K562 (cell line): Measurements from ENCODE around the gene CUX1. TPM values are rescaled to one million over a fixed set of nuclear protein-coding genes. Genes with fewer than 3 reads are reported as not detected.

ENCODE experiments used
- ARNT ChIP-seq, 2 experiments: fragments of 450-650 bp; IDR thresholded peaks; 2 replicates each; pipeline ENCODE4 v1.6.1; 2016; ENCODE audit warnings: mild to moderate bottlenecking in 1 of 2
- BCLAF1 ChIP-seq, 2 experiments: fragments of 450-650 bp in 1 of 2; IDR thresholded peaks; 2 replicates each; pipeline ENCODE4 v1.6.1; 2011 to 2017; ENCODE audit warnings: low read depth in 2 of 2, antibody characterized with exemption in 1 of 2, borderline replicate concordance in 1 of 2, low read length in 1 of 2, mild to moderate bottlenecking in 1 of 2, mixed read lengths in 1 of 2; ENCODE audit not compliant: control insufficient read depth in 1 of 2
- GMEB1 ChIP-seq: fragments of 250-450 bp; sonication (Bioruptor Pico); IDR thresholded peaks from 2 replicates; pipeline ENCODE4 v1.4.0; 2020; ENCODE audit warnings: mild to moderate bottlenecking
- MEIS2 ChIP-seq: fragments of 450-650 bp; IDR thresholded peaks from 2 replicates; pipeline ENCODE4 v1.6.1; 2014; ENCODE audit warnings: mild to moderate bottlenecking; ENCODE audit not compliant: partially characterized antibody
- NFRKB ChIP-seq: fragments of 450-650 bp; IDR thresholded peaks from 2 replicates; pipeline ENCODE4 v1.6.1; 2016; ENCODE audit warnings: low read depth
- SMAD1 ChIP-seq: fragments of 150-350 bp; IDR thresholded peaks from 2 replicates; pipeline ENCODE4 v1.6.1; 2014; ENCODE audit warnings: low read length, low read depth; ENCODE audit not compliant: partially characterized antibody
- TCFL5 ChIP-seq: fragments of 250-450 bp; sonication (Bioruptor Pico); conservative IDR thresholded peaks from 2 replicates; pipeline ENCODE4 v1.6.1; 2021; ENCODE audit warnings: mild to moderate bottlenecking, moderate library complexity, matching md5 sums
- VEZF1 ChIP-seq: fragments of 200-800 bp; sonication (Bioruptor generic); IDR thresholded peaks from 2 replicates; pipeline ENCODE4 v1.6.1; 2017; ENCODE audit warnings: missing genetic modification characterization, missing compliant biosample characterization
- ZBTB7A ChIP-seq: IDR thresholded peaks from 2 replicates; pipeline ENCODE4 v1.6.1; 2011; ENCODE audit warnings: low read depth, mild to moderate bottlenecking, low read length, moderate library complexity, borderline replicate concordance; ENCODE audit not compliant: control insufficient read depth
- ZNF280A ChIP-seq: fragments of 450-650 bp; IDR thresholded peaks from 2 replicates; pipeline ENCODE4 v1.6.1; 2018; ENCODE audit warnings: mild to moderate bottlenecking, low read depth; ENCODE audit not compliant: partially characterized antibody
- ZNF639 ChIP-seq, 2 experiments: fragments of 200-800 bp in 1 of 2; sonication (Bioruptor generic) in 1 of 2; sonication (generic) in 1 of 2; formaldehyde crosslinking in 1 of 2; IDR thresholded peaks in 1 of 2; conservative IDR thresholded peaks in 1 of 2; 2 replicates each; pipeline versions ENCODE4 v1.5.0 to v1.6.1; 2016 to 2020; ENCODE audit warnings: missing compliant biosample characterization in 1 of 2, missing genetic modification characterization in 1 of 2, missing genetic modification reagents in 1 of 2
- polyA plus RNA-seq, 8 experiments: library from polyadenylated mRNA; depleted of rRNA in 4 of 8; stranded (reverse) in 5 of 8; unstranded in 3 of 8; fragments of >200 nt; fragmentation: Nextera tagmentation in 2 of 8; fragmentation: Illumina TruSeq in 1 of 8; extraction: Ambion mirVana in 2 of 8; extraction: Trizol in 1 of 8; gene quantifications; 2 replicates each; pipeline versions ENCODE4 v1.2.1 to v1.2.3, GENCODE V29; 2011 to 2014; ENCODE audit warnings: inconsistent platforms in 1 of 8, missing spikeins in 1 of 8
- total RNA-seq, 7 experiments: library from RNA; depleted of rRNA in 6 of 7; stranded (reverse); fragments of >200 nt in 6 of 7; fragmentation: Illumina TruSeq in 2 of 7; extraction: Trizol in 2 of 7; gene quantifications; 2 replicates each; pipeline versions ENCODE4 v1.2.1 to v1.2.3, GENCODE V29; 2011 to 2021; ENCODE audit warnings: low replicate concordance in 1 of 7

The CUX1 gene
- total and polyA plus RNA-seq, 9 of the 15 experiments (the other 6 are each of a cell fraction or from before 2014, with no cell fraction given), result 3.6 to 55.3 (median 25.2) TPM

- TF ChIP-seq BCLAF1 (IDR thresholded peaks at IDR 0.05; ENCODE audit: borderline replicate concordance in 1 of 2, control insufficient read depth in 1 of 2, low read depth in 2 of 2, low read length in 1 of 2) (no peak), VEZF1 (CRISPR knock-in tag) (peak; percentile 94), ARNT (IDR thresholded peaks at IDR 0.05) (no peak), NFRKB (peak; percentile 29; the same call in 1 of the 2 replicates), SMAD1 (peak; percentile 68), ZNF280A (no peak), GMEB1 (peak; percentile 25; the same call in 1 of the 2 replicates), ZNF639 (CRISPR knock-in tag; conservative IDR thresholded peaks at IDR 0.05 in 1 of 2, IDR thresholded peaks at IDR 0.05 in 1 of 2) (peak in 1 of 2 experiments; percentile 88; a peak in 1 of 4 replicates), MEIS2 (peak; percentile 25), TCFL5 (no peak), ZBTB7A (0 out of 2 replicates have a peak, but pooled peaks have one; percentile 6)
Observed at GRCh38 chr7:101815826-101816594, 1.4 kb upstream of the CUX1 start (continued).
